Type B pancreatic cell (in vitro differentiated cells): Measurements from ENCODE around the gene ARHGEF28. TPM values are rescaled to one million over a fixed set of nuclear protein-coding genes. Genes with fewer than 3 reads are reported as not detected.

Experiments used
- DNase-seq: peaks from one replicate; pipeline ENCODE4 v3.0.0; 2021; ENCODE audit warnings: mixed read lengths; ENCODE audit not compliant: unreplicated experiment; ENCODE audit errors: extremely low spot score
- H3K27ac Mint-ChIP-seq: 2 replicates; pipeline ENCODE4 v1.8.0; 2021; ENCODE audit warnings: mild to moderate bottlenecking, mixed read lengths
- H3K27me3 Mint-ChIP-seq: 2 replicates; pipeline ENCODE4 v1.8.0; 2021; ENCODE audit warnings: mixed read lengths
- H3K36me3 Mint-ChIP-seq: 2 replicates; pipeline ENCODE4 v1.8.0; 2021; ENCODE audit warnings: mixed read lengths
- H3K4me1 Mint-ChIP-seq: one replicate; pipeline ENCODE4 v1.8.0; 2021; ENCODE audit warnings: mixed read lengths; ENCODE audit not compliant: unreplicated experiment
- H3K4me3 Mint-ChIP-seq: 2 replicates; pipeline ENCODE4 v1.8.0; 2021; ENCODE audit warnings: mild to moderate bottlenecking, mixed read lengths
- H3K9me3 Mint-ChIP-seq: 2 replicates; pipeline ENCODE4 v1.8.0; 2021; ENCODE audit warnings: mixed read lengths
- CTCF ChIP-seq: fragments of 200-600 bp; sonication (generic); conservative IDR thresholded peaks from 2 replicates; pipeline ENCODE4 v1.5.0; 2021; ENCODE audit warnings: antibody characterized with exemption, mild to moderate bottlenecking
- total RNA-seq: library from RNA; stranded (reverse); gene quantifications from 2 replicates; pipeline ENCODE4 v1.2.1, GENCODE V29; 2021; ENCODE audit warnings: low replicate concordance

The ARHGEF28 gene
- total RNA-seq, 1 donor from 2014 or later: 24.9 TPM

DNA sequence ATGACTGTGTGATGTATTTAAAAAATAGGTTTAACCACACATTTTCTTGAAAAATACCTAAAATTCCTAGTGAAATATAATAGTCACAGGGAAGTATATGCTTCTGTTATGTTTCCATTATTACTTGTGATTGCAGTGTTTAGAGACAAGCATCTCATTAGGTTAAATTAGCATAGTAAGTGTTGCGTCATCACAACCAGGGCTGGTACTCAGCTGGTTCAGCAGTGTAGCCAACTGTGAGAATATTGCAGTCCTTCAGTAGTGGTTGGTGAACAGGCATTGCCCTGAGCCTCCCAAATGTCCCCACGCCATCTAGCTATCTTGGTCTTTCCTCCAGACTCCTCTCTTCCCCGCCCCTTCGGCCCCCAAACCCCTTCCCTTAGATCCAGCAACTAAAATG lies 261.7 kb downstream of the ARHGEF28 start:
- no peaks in the 10 kb centered on the region for H3K4me1 Mint-ChIP-seq
- H3K27me3 Mint-ChIP-seq: no peaks in the 10 kb centered on the region
- no peaks in the 10 kb centered on the region for H3K9me3 Mint-ChIP-seq
- no peak overlapping the region for H3K4me3 Mint-ChIP-seq
- peaks cover 17% of the 10 kb centered on the region for H3K36me3 Mint-ChIP-seq
- no peak for TF ChIP-seq CTCF
- H3K27ac Mint-ChIP-seq: no peak overlapping the region
- DNase-seq: no peak

- Mint-ChIP-seq H3K27ac (no peak overlapping the region), H3K4me3 (no peak overlapping the region), H3K4me1 (no peaks in the 10 kb centered on the region), H3K36me3 (peaks cover 31% of the 10 kb centered on the region), H3K27me3 (no peaks in the 10 kb centered on the region), H3K9me3 (no peaks in the 10 kb centered on the region)
- no peak for DNase-seq
- no peak for TF ChIP-seq CTCF
Observed at GRCh38 chr5:73890569-73890968, 264.6 kb downstream of the ARHGEF28 start.

DNA sequence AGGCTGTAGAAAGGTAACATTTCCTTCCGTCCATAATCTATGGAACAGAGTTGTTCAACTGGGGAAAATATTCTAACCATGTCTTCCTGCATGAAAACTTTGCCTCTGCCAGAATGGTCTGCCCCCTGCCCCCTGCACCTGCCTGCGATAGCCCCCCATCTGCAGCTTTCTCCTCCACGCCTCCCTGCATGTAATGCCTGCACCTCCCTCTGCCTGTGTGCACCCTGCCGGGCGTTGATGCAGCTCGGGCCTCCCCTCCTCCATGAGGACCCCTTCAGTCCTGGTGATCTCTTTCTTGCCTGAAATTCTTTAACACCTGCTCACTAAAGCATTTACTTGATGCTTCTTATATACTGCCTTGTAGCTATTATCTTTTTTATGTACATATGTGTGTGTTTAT lies 266.2 kb downstream of the ARHGEF28 start:
- TF ChIP-seq CTCF: no peak
- no peaks in the 10 kb centered on the region for H3K9me3 Mint-ChIP-seq
- no peak for DNase-seq
- H3K4me3 Mint-ChIP-seq: no peak overlapping the region
- H3K36me3 Mint-ChIP-seq: peaks cover 33% of the 10 kb centered on the region
- H3K27me3 Mint-ChIP-seq: no peaks in the 10 kb centered on the region
- H3K4me1 Mint-ChIP-seq: no peaks in the 10 kb centered on the region
- no peak overlapping the region for H3K27ac Mint-ChIP-seq

GRCh38 chr5:73892806-73893205 lies 266.8 kb downstream of the ARHGEF28 start:
- Mint-ChIP-seq H3K4me1 (no peaks in the 10 kb centered on the region), H3K27me3 (no peaks in the 10 kb centered on the region), H3K9me3 (no peaks in the 10 kb centered on the region), H3K27ac (no peak overlapping the region), H3K4me3 (no peak overlapping the region), H3K36me3 (peaks cover 32% of the 10 kb centered on the region)
- DNase-seq: no peak
- no peak for TF ChIP-seq CTCF

DNA sequence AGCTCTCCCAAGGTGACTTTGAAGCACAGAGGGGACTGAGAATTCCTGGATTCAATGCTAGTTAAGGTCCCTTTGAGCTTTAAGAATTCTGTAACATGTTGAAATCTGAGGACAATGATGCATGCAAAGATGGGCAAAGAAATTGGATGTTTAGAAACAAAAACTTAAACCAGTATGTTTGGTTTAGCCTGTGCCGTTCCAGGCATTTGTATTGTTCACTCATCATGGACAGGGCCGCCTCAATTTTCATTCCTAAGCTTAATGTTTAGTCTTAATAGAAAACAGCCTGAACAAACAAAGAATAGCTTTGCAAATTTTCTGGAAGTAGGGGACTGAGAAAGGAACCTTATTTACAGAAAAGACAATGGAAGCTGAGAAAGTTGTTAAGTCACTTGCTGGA lies 267.8 kb downstream of the ARHGEF28 start:
- no peak for TF ChIP-seq CTCF
- H3K36me3 Mint-ChIP-seq: peaks cover 28% of the 10 kb centered on the region
- H3K27ac Mint-ChIP-seq: no peak overlapping the region
- no peak for DNase-seq
- no peaks in the 10 kb centered on the region for H3K9me3 Mint-ChIP-seq
- no peaks in the 10 kb centered on the region for H3K4me1 Mint-ChIP-seq
- H3K27me3 Mint-ChIP-seq: no peaks in the 10 kb centered on the region
- H3K4me3 Mint-ChIP-seq: no peak overlapping the region

- H3K27ac Mint-ChIP-seq: peak overlapping the region; percentile 13
- no peak for DNase-seq
- no peaks in the 10 kb centered on the region for H3K27me3 Mint-ChIP-seq
- no peaks in the 10 kb centered on the region for H3K9me3 Mint-ChIP-seq
- no peak for TF ChIP-seq CTCF
- peaks cover 28% of the 10 kb centered on the region for H3K36me3 Mint-ChIP-seq
- peaks cover 10% of the 10 kb centered on the region for H3K4me1 Mint-ChIP-seq
- H3K4me3 Mint-ChIP-seq: no peak overlapping the region
Observed at GRCh38 chr5:73894860-73895259, 268.9 kb downstream of the ARHGEF28 start.
